BJ (cell line): ENCODE measurements around the gene TLCD3B. TPM values are rescaled to one million over a fixed set of nuclear protein-coding genes. Genes with fewer than 3 reads are reported as not detected.

ENCODE experiments used
- CTCF ChIA-PET: fragments of 350-600 bp; formaldehyde crosslinking; extraction: SDS; loops from one replicate; lab custom pipeline; 2021; ENCODE audit warnings: antibody characterized with exemption, inconsistent platforms; lab: Yijun Ruan, JAX
- POLR2A ChIA-PET: fragments of 300-600 bp; sonication (Branson Sonifier 250); formaldehyde crosslinking; extraction: SDS; loops from one replicate; lab custom pipeline; 2021; ENCODE audit warnings: antibody characterized with exemption; lab: Charles Lee
- DNase-seq: peaks from one replicate; pipeline ENCODE4 v3.0.0-alpha.2; 2011; ENCODE audit warnings: low read depth
- H3K27me3 ChIP-seq: 2 replicates; pipeline ENCODE4 v1.6.0; 2011; ENCODE audit warnings: low read length; ENCODE audit not compliant: control insufficient read depth, insufficient read depth
- H3K36me3 ChIP-seq: 2 replicates; pipeline ENCODE4 v1.5.1; 2011; ENCODE audit warnings: low read length; ENCODE audit not compliant: control insufficient read depth, insufficient read depth
- H3K4me3 ChIP-seq: 2 replicates; pipeline ENCODE4 v1.5.1; 2011; ENCODE audit warnings: low read depth, mild to moderate bottlenecking, control low read depth, low read length
- polyA plus RNA-seq: library from polyadenylated mRNA; depleted of rRNA; stranded (reverse); fragments of >200 nt; gene quantifications from 2 replicates; pipeline ENCODE4 v1.2.3, GENCODE V29; 2011; rRNA removed
- TF ChIP-seq, protein P1 (sequence below): IDR thresholded peaks from 2 replicates; pipeline ENCODE4 v1.5.1; 2011; ENCODE audit warnings: low read depth, mild to moderate bottlenecking, control low read depth, inconsistent platforms, low read length, moderate library complexity; ENCODE audit not compliant: insufficient read depth

TLCD3B gene
- polyA plus RNA-seq, 1 experiment: 0.13 TPM

GRCh38 chr16:29975811-29976511 lies 55.1 kb downstream of the TLCD3B start:
- CTCF ChIA-PET: interaction anchor here (0.9 to 1.8 kb wide), 4 partner anchors 11 to 128 kb away, joined by 3 to 4 read pairs (median 3); no protein-coding TSS in a partner anchor
- POLR2A ChIA-PET: no interaction called here
- no peak for DNase-seq
- Histone ChIP-seq H3K27me3 (no peaks in the 10 kb centered on the region), H3K4me3 (peak overlapping the region; percentile 83), H3K36me3 (peaks cover 29% of the 10 kb centered on the region)
- TF ChIP-seq, protein P1, sequence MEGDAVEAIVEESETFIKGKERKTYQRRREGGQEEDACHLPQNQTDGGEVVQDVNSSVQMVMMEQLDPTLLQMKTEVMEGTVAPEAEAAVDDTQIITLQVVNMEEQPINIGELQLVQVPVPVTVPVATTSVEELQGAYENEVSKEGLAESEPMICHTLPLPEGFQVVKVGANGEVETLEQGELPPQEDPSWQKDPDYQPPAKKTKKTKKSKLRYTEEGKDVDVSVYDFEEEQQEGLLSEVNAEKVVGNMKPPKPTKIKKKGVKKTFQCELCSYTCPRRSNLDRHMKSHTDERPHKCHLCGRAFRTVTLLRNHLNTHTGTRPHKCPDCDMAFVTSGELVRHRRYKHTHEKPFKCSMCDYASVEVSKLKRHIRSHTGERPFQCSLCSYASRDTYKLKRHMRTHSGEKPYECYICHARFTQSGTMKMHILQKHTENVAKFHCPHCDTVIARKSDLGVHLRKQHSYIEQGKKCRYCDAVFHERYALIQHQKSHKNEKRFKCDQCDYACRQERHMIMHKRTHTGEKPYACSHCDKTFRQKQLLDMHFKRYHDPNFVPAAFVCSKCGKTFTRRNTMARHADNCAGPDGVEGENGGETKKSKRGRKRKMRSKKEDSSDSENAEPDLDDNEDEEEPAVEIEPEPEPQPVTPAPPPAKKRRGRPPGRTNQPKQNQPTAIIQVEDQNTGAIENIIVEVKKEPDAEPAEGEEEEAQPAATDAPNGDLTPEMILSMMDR: no peak

DNA sequence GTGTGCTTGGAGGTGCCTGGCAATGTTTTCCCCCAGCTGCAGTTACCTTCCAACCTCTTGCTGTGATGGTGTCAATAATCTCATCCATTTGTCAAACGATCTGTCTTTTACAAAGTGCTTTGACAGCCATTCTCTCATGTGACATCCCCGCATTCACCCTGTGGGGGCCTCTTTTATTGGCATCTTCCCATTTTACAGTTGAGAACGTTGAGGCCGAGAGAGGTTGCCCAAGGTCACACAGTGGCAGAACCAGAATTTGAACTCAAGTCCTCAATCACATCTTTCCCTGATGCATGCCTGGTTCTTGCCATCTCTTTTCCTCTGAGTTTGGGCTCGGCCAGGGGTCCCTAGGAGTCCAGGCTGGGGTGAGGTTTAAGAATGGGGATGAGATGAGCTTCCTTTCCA lies 55.9 kb downstream of the TLCD3B start:
- DNase-seq: no peak
- ChIA-PET POLR2A (interaction anchor here (0.6 kb wide), 1 partner anchor 103 kb away, joined by 4 read pairs; no protein-coding TSS in a partner anchor), CTCF (interaction anchor here (0.9 to 1.8 kb wide), 2 partner anchors 12 to 74 kb away, joined by 3 to 4 read pairs; no protein-coding TSS in a partner anchor)
- TF ChIP-seq, protein P1: no peak
- Histone ChIP-seq H3K4me3 (peak overlapping the region; percentile 83), H3K27me3 (no peaks in the 10 kb centered on the region), H3K36me3 (peaks cover 26% of the 10 kb centered on the region)

Other genes with a start within 250 kb of the TLCD3B start
- gene KIF22, start 240.5 kb downstream of the TLCD3B start, polyA plus RNA-seq: 43.0 and 68.3 TPM in 2 replicates
- 105 and 172 TPM in 2 replicates for gene MAZ, start 224.7 kb downstream of the TLCD3B start, polyA plus RNA-seq
- 4.5 and 7.6 TPM in 2 replicates for gene PRRT2, start 219.1 kb downstream of the TLCD3B start, polyA plus RNA-seq
- 13.9 and 15.6 TPM in 2 replicates for gene PAGR1, start 215.1 kb downstream of the TLCD3B start, polyA plus RNA-seq
- 219 and 368 TPM in 2 replicates for gene MVP, start 210.8 kb downstream of the TLCD3B start, polyA plus RNA-seq
- 148 and 225 TPM in 2 replicates for gene CDIPT, start 168.0 kb downstream of the TLCD3B start, polyA plus RNA-seq
- 8.1 and 19.3 TPM in 2 replicates for gene SEZ6L2, start 131.7 kb downstream of the TLCD3B start, polyA plus RNA-seq
- gene ASPHD1, start 130.8 kb downstream of the TLCD3B start, polyA plus RNA-seq: 4.4 and 6.9 TPM in 2 replicates
- 8.2 and 12.3 TPM in 2 replicates for gene KCTD13, start 105.0 kb downstream of the TLCD3B start, polyA plus RNA-seq
- 112 and 146 TPM in 2 replicates for gene TMEM219, start 69.2 kb downstream of the TLCD3B start, polyA plus RNA-seq
- 17.4 and 24.3 TPM in 2 replicates for gene TAOK2, start 57.4 kb downstream of the TLCD3B start, polyA plus RNA-seq
- 7.7 and 9.6 TPM in 2 replicates for gene HIRIP3, start 35.7 kb downstream of the TLCD3B start, polyA plus RNA-seq
- 34.5 and 35.6 TPM in 2 replicates for gene INO80E, start 35.0 kb downstream of the TLCD3B start, polyA plus RNA-seq
- gene DOC2A, start 20.2 kb downstream of the TLCD3B start, polyA plus RNA-seq: 0.26 and 0.64 TPM in 2 replicates
- gene C16orf92, start 8.1 kb downstream of the TLCD3B start, polyA plus RNA-seq: not detected in 2 replicates
- 754 and 1,788 TPM in 2 replicates for gene ALDOA, start 34.5 kb upstream of the TLCD3B start, polyA plus RNA-seq
- gene PPP4C, start 44.7 kb upstream of the TLCD3B start, polyA plus RNA-seq: 143 and 209 TPM in 2 replicates
- gene TBX6, start 60.7 kb upstream of the TLCD3B start, polyA plus RNA-seq: 0.04 TPM in 2 replicates
- gene YPEL3, start 64.9 kb upstream of the TLCD3B start, polyA plus RNA-seq: 34.6 and 49.1 TPM in 2 replicates
- gene GDPD3, start 82.3 kb upstream of the TLCD3B start, polyA plus RNA-seq: 1.2 and 2.0 TPM in 2 replicates
- gene MAPK3, start 91.9 kb upstream of the TLCD3B start, polyA plus RNA-seq: 94.8 and 168 TPM in 2 replicates
- gene CORO1A, start 152.3 kb upstream of the TLCD3B start, polyA plus RNA-seq: 1.6 and 2.6 TPM in 2 replicates
- 32.0 and 50.2 TPM in 2 replicates for gene BOLA2B, start 162.4 kb upstream of the TLCD3B start, polyA plus RNA-seq
- gene SLX1A, start 162.6 kb upstream of the TLCD3B start, polyA plus RNA-seq: 7.5 and 19.8 TPM in 2 replicates
- 6.2 TPM in 2 replicates for gene SULT1A3, start 168.0 kb upstream of the TLCD3B start, polyA plus RNA-seq
- 0.92 and 0.93 TPM in 2 replicates for gene NPIPB13, start 217.2 kb upstream of the TLCD3B start, polyA plus RNA-seq